ENCODE measurements around the gene FHIT.

GRCh38 chr3:60509471-60509870 lies 741.8 kb downstream of the FHIT start:
- TF ChIP-seq POLR2A (IDR thresholded peaks at IDR 0.05) = no peak
- TF ChIP-seq, protein P1, sequence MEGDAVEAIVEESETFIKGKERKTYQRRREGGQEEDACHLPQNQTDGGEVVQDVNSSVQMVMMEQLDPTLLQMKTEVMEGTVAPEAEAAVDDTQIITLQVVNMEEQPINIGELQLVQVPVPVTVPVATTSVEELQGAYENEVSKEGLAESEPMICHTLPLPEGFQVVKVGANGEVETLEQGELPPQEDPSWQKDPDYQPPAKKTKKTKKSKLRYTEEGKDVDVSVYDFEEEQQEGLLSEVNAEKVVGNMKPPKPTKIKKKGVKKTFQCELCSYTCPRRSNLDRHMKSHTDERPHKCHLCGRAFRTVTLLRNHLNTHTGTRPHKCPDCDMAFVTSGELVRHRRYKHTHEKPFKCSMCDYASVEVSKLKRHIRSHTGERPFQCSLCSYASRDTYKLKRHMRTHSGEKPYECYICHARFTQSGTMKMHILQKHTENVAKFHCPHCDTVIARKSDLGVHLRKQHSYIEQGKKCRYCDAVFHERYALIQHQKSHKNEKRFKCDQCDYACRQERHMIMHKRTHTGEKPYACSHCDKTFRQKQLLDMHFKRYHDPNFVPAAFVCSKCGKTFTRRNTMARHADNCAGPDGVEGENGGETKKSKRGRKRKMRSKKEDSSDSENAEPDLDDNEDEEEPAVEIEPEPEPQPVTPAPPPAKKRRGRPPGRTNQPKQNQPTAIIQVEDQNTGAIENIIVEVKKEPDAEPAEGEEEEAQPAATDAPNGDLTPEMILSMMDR (IDR thresholded peaks at IDR 0.05) = no peak
